Breast epithelium (tissue), 4 donors: ENCODE measurements around the gene CD300LB. TPM values are rescaled to one million over a fixed set of nuclear protein-coding genes. Genes with fewer than 3 reads are reported as not detected.
"Not testable (repeated sequence)": the region's sequence is repeated elsewhere in the genome, so short reads cannot be mapped to it uniquely, and the experiment has no call there.

ENCODE experiments used
- DNase-seq, 2 donors: peaks; one replicate each; pipeline ENCODE4 v3.0.0-alpha.2; 2019; ENCODE audit warnings: low spot score in 2 of 2
- H3K27ac ChIP-seq, 2 donors: fragments of 200-600 bp; sonication (generic) in 1 of 2; one replicate each; pipeline ENCODE4 v1.5.1; 2016 to 2019; ENCODE audit warnings: mild to moderate bottlenecking in 1 of 2
- H3K27me3 ChIP-seq, 2 donors: fragments of 200-600 bp; sonication (generic) in 1 of 2; one replicate each; pipeline versions ENCODE4 v1.5.1 to v1.6.0; 2017 to 2019; ENCODE audit warnings: control low read depth in 1 of 2, mild to moderate bottlenecking in 1 of 2
- H3K36me3 ChIP-seq: fragments of 200-600 bp; one replicate; pipeline ENCODE4 v1.5.1; 2019
- H3K4me1 ChIP-seq, 2 donors: fragments of 200-600 bp; sonication (generic); one replicate each; pipeline ENCODE4 v1.5.1; 2016 to 2019; ENCODE audit warnings: control low read depth in 1 of 2
- H3K4me3 ChIP-seq, 3 donors: fragments of 200-600 bp; sonication (generic); 1 replicate in 2 of 3; 2 replicates in 1 of 3; pipeline ENCODE4 v1.5.1; 2016 to 2019; ENCODE audit warnings: mild to moderate bottlenecking in 3 of 3, moderate library complexity in 2 of 3
- H3K9me3 ChIP-seq, 2 donors: fragments of 200-600 bp; sonication (generic) in 1 of 2; one replicate each; pipeline ENCODE4 v1.5.1; 2016 to 2019; ENCODE audit warnings: control low read depth in 1 of 2
- CTCF ChIP-seq, 3 donors: fragments of 450-650 bp; IDR thresholded peaks; one replicate each; pipeline ENCODE4 v1.5.1; 2016 to 2017; ENCODE audit warnings: antibody characterized with exemption in 3 of 3, mild to moderate bottlenecking in 3 of 3, moderate library complexity in 3 of 3
- POLR2A ChIP-seq: fragments of 450-650 bp; IDR thresholded peaks from one replicate; pipeline ENCODE4 v1.6.1; 2016; ENCODE audit warnings: antibody characterized with exemption, mild to moderate bottlenecking, moderate library complexity
- POLR2AphosphoS5 ChIP-seq, 3 donors: sonication (generic); formaldehyde crosslinking; IDR thresholded peaks; one replicate each; pipeline ENCODE4 v1.6.1; 2017; ENCODE audit warnings: antibody characterized with exemption in 3 of 3
- intact Hi-C: fragments of 100-400 bp; cut with DNase I; formaldehyde crosslinking; loops from one replicate; pipeline ENCODE4 v1.15.1; 2023; ENCODE audit warnings: low total_unique reads
- total RNA-seq, 3 donors: library from RNA; depleted of rRNA; stranded (reverse); fragments of >200 nt; gene quantifications; one replicate each; pipeline ENCODE4 v1.1.0, GENCODE V29; 2016

Gene CD300LB
- under 1 TPM in 2 of 3 donors, not detected in 1; 0.32 to 0.88 TPM for total RNA-seq

DNA sequence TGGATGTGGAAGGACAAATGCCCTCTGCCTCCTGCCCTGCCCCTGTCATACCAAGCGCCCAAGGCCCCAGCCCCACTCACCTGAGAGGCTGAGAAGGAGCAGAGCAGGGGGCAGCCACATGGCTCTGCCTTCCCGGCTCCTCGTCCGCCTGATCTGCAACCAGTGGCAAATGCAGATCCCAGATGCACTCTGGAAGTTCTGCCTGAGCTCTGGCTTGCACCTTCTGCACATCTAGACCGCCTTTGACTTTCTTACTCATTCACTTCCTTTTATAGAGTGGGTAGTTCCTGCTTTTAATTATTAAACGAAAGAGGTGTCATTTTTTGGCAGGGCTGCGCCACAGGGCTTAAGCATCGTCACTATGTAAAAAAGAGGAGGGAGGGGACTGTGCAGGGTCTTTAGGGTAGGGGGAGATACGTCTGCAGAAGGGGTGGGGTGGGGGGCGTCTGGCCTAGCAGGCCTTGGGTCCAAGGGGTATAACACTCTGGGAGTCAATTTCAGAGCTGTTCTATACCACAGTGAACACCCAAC is at the start of gene CD300LB:
Gene CD300LB, minus strand, starts transcription at position 245 of the 531 bp plus-strand sequence. Its CDS starts 125 bp downstream, at position 120.
- Histone ChIP-seq H3K27me3 (no peaks in the 10 kb centered on the region), H3K27ac (no peak within 1 kb of the TSS), H3K36me3 (no peaks in the 10 kb centered on the region), H3K4me3 (no peak within 1 kb of the TSS), H3K4me1 (no peaks in the 10 kb centered on the region), H3K9me3 (no peaks in the 10 kb centered on the region)
- peak; percentile 8 to 39 for DNase-seq
- intact Hi-C loops: no loop called here
- TF ChIP-seq POLR2AphosphoS5 (IDR thresholded peaks at IDR 0.05) (no peak), CTCF (IDR thresholded peaks at IDR 0.05) (no peak), POLR2A (no peak)

GRCh38 chr17:74579900-74580299 is 48.6 kb upstream of the CD300LB start:
- intact Hi-C loops: no loop called here
- no peaks in the 10 kb centered on the region for H3K4me1 ChIP-seq
- no peak overlapping the region for H3K4me3 ChIP-seq
- H3K9me3 ChIP-seq: peaks cover 0 to 9% of the 10 kb centered on the region in 2 donors
- no peak overlapping the region for H3K27ac ChIP-seq
- H3K27me3 ChIP-seq: peaks cover 0 to 9% of the 10 kb centered on the region in 2 donors
- TF ChIP-seq POLR2AphosphoS5 (IDR thresholded peaks at IDR 0.05): no peak
- TF ChIP-seq POLR2A: no peak
- no peak for TF ChIP-seq CTCF (IDR thresholded peaks at IDR 0.05)
- no peak for DNase-seq
- H3K36me3 ChIP-seq: no peaks in the 10 kb centered on the region

DNA sequence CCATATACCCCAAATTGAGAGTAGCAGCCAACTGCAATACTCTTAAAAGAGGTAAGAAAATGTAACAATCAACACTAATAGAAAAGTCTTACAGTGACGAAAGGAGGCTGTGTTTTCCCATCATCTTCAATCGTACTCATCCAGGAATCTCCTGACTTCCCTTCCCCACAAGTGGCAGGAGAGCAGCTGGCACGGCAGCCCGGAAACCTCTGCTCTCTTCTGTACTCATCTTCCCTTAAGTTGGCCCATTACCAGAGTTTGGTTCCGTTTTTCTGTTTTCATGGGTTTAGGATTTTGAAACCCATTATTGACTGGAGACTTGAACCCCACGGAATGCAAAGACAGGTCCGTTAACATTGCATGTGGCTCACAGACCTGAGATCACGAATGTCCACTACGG is 47.7 kb upstream of the CD300LB start:
- Histone ChIP-seq H3K4me1 (no peaks in the 10 kb centered on the region), H3K36me3 (no peaks in the 10 kb centered on the region), H3K27me3 (peaks cover 0 to 9% of the 10 kb centered on the region in 2 donors), H3K27ac (no peak overlapping the region), H3K4me3 (no peak overlapping the region), H3K9me3 (peaks cover 0 to under 1% of the 10 kb centered on the region in 2 donors)
- no peak for DNase-seq
- TF ChIP-seq CTCF (IDR thresholded peaks at IDR 0.05): no peak
- no peak for TF ChIP-seq POLR2A
- TF ChIP-seq POLR2AphosphoS5 (IDR thresholded peaks at IDR 0.05): no peak
- intact Hi-C loops: no loop called here

DNA sequence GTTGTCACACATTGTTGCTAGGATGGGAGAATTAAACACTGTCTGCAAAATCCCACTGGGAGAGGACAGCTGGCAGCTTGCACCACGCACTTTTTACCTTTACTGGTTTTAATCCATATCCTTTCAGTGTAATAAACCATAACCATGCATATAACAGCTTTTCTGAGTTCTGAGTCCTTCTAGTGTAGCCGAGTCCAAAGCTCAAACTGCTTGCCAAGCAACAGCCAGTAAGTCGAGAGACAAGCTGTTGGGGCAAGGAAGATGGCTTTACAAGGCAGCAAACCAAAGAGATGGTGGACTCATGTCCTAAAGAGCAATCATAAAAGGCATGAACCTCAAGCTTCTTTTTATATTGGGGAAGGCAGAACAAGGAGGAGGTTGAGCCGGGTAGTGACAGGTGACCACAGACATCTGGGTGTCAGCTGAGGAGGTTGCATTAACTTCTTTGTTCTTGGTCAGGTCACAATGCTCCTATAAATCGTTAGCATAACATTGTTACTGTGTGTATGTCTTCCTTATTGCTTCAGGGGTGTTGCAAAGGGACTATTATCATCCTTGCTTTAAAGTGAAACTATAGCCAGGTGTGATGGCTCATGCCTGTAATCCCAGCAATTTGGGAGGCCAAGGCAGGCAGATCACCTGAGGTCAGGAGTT is 43.3 kb upstream of the CD300LB start:
- no peak overlapping the region for H3K27ac ChIP-seq
- no peak overlapping the region for H3K4me3 ChIP-seq
- H3K27me3 ChIP-seq: peaks cover 0 to 11% of the 10 kb centered on the region in 2 donors
- TF ChIP-seq CTCF (IDR thresholded peaks at IDR 0.05) (no peak), POLR2A (no peak), POLR2AphosphoS5 (IDR thresholded peaks at IDR 0.05) (no peak)
- H3K9me3 ChIP-seq: no peaks in the 10 kb centered on the region
- no peaks in the 10 kb centered on the region for H3K4me1 ChIP-seq
- intact Hi-C loops: no loop called here
- H3K36me3 ChIP-seq: no peaks in the 10 kb centered on the region
- DNase-seq: no peak

DNA sequence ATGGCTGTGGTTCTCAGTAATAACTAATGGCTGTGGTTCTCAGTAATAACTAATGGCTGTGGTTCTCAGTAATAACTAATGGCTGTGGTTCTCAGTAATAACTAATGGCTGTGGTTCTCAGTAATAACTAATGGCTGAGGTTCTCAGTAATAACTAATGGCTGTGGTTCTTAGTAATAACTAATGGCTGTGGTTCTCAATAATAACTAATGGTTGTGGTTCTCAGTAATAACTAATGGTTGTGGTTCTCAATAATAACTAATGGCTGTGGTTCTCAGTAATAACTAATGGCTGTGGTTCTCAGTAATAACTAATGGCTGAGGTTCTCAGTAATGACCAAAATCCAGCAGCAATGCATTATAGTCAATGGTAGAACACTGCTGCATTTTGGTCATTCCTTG is 42.4 kb upstream of the CD300LB start:
- intact Hi-C loops, H3K4me1 ChIP-seq: not testable (repeated sequence)

More for the DNA sequence above, 42.4 kb upstream of the CD300LB start:
- not testable (repeated sequence) for H3K36me3 ChIP-seq, H3K27ac ChIP-seq, H3K9me3 ChIP-seq, H3K4me3 ChIP-seq, DNase-seq
- H3K27me3 ChIP-seq: peaks cover 0 to 11% of the 10 kb centered on the region in 2 donors
